ENCODE results near the gene SLC5A11. TPM values are rescaled to one million over a fixed set of nuclear protein-coding genes. Genes with fewer than 3 reads are reported as not detected.

Gene SLC5A11
- polyA plus RNA-seq, 1 donor (not counting 4 experiments of a cell fraction or from before 2014, with no cell fraction given): 0.07 TPM

DNA sequence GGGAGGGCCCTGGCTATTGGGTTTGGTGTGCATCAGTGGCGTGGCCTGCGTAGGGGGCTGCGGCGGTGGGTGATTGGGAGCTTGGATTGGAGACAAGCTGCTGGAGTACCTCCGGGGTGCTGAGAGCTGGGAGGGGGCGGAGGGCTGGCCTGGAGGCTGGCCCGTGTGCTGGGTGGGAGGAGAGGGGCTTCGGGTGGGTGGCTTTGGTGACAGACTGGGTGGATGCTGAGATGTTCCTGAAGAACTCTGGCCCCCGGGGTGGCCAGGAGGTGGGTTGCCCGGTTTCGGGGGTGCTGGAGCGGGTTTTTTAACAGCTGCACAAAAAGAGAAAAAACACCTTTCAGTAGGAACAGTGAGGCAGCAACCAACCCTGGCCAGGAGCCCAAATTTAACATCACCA lies 85.3 kb downstream of the SLC5A11 start:
- TF ChIP-seq, protein P1, sequence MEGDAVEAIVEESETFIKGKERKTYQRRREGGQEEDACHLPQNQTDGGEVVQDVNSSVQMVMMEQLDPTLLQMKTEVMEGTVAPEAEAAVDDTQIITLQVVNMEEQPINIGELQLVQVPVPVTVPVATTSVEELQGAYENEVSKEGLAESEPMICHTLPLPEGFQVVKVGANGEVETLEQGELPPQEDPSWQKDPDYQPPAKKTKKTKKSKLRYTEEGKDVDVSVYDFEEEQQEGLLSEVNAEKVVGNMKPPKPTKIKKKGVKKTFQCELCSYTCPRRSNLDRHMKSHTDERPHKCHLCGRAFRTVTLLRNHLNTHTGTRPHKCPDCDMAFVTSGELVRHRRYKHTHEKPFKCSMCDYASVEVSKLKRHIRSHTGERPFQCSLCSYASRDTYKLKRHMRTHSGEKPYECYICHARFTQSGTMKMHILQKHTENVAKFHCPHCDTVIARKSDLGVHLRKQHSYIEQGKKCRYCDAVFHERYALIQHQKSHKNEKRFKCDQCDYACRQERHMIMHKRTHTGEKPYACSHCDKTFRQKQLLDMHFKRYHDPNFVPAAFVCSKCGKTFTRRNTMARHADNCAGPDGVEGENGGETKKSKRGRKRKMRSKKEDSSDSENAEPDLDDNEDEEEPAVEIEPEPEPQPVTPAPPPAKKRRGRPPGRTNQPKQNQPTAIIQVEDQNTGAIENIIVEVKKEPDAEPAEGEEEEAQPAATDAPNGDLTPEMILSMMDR (optimal IDR thresholded peaks at IDR 0.05 in 1 of 3, IDR thresholded peaks at IDR 0.05 in 1 of 3, conservative IDR thresholded peaks at IDR 0.05 in 1 of 3; ENCODE audit: extremely low read depth in 1 of 3, insufficient read depth in 2 of 3, low read length in 3 of 3): no peak
- no peak for TF ChIP-seq EZH2 (IDR thresholded peaks at IDR 0.05; ENCODE audit: low read length)
- H3K27me3 ChIP-seq (ENCODE audit: control insufficient read depth, extremely low read depth, insufficient read depth, low read length): no peaks in the 10 kb centered on the region
- no peaks in the 10 kb centered on the region for H3K4me1 ChIP-seq (ENCODE audit: control insufficient read depth, extremely low read depth, insufficient read depth, low read length)
- H3K79me2 ChIP-seq (ENCODE audit: control insufficient read depth, insufficient read depth, low read length): no peaks in the 10 kb centered on the region
- peaks cover 10 to 18% of the 10 kb centered on the region in 2 experiments for H3K36me3 ChIP-seq (ENCODE audit: control insufficient read depth in 2 of 2, extremely low read depth in 1 of 2, insufficient read depth in 2 of 2, low read length in 2 of 2)
- no peak overlapping the region for H3K27ac ChIP-seq (ENCODE audit: control insufficient read depth, insufficient read depth, low read length)
- no peaks in the 10 kb centered on the region for H3K9me3 ChIP-seq (ENCODE audit: control insufficient read depth, low read depth, low read length)
- FAIRE-seq: no peak
- no peaks in the 10 kb centered on the region for H3K9me1 ChIP-seq (ENCODE audit: control insufficient read depth, extremely low read depth, insufficient read depth, low read length)
- H4K20me1 ChIP-seq (ENCODE audit: control insufficient read depth, extremely low read depth, insufficient read depth, low read length): no peaks in the 10 kb centered on the region
- no peak overlapping the region for H3K4me3 ChIP-seq (ENCODE audit: control insufficient read depth in 2 of 3, extremely low read depth in 1 of 3, insufficient read depth in 2 of 3, low read depth in 1 of 3, low read length in 3 of 3)
- H3K9ac ChIP-seq (ENCODE audit: control insufficient read depth, extremely low read depth, insufficient read depth, low read length): no peak overlapping the region
- no peak overlapping the region for H2AFZ ChIP-seq (ENCODE audit: control insufficient read depth, low read length)
- no peak overlapping the region for H3K4me2 ChIP-seq (ENCODE audit: control insufficient read depth, extremely low read depth, insufficient read depth, low read depth, low read length)
- dilution Hi-C loops (cut with MboI; ENCODE audit: extremely low pct_ligation_motif_present, low sequenced_read_pairs): no loop called here
- no peak for DNase-seq (ENCODE audit: low read depth, low spot score)

DNA sequence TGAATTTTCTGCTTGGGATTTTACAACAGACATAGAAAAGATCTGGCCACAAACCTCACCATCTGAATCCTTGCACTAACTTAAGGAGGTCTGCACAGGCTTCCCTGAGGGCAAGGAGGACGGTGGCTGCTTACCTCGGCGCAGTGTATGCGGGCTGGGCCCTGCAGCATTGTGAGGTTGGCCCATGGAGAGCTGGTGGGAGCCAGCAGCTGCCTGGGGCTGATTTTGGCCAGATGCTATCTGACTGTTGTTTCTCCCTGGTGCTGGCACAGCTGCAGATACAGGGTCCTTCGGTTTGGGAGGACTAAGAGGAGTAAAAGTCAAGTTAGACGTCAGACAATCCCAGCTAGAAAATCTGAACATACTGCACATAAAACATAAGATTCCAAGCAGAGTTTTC lies 89.6 kb downstream of the SLC5A11 start:
- no peak for FAIRE-seq

More for the DNA sequence above, 89.6 kb downstream of the SLC5A11 start:
- H3K4me3 ChIP-seq (ENCODE audit: control insufficient read depth in 2 of 3, extremely low read depth in 1 of 3, insufficient read depth in 2 of 3, low read depth in 1 of 3, low read length in 3 of 3): no peak overlapping the region
- H3K79me2 ChIP-seq (ENCODE audit: control insufficient read depth, insufficient read depth, low read length): no peaks in the 10 kb centered on the region
- H3K4me1 ChIP-seq (ENCODE audit: control insufficient read depth, extremely low read depth, insufficient read depth, low read length): no peaks in the 10 kb centered on the region
- no peaks in the 10 kb centered on the region for H4K20me1 ChIP-seq (ENCODE audit: control insufficient read depth, extremely low read depth, insufficient read depth, low read length)
- peaks cover 5 to 16% of the 10 kb centered on the region in 2 experiments for H3K36me3 ChIP-seq (ENCODE audit: control insufficient read depth in 2 of 2, extremely low read depth in 1 of 2, insufficient read depth in 2 of 2, low read length in 2 of 2)
- H3K9me3 ChIP-seq (ENCODE audit: control insufficient read depth, low read depth, low read length): no peaks in the 10 kb centered on the region
- no peak overlapping the region for H3K4me2 ChIP-seq (ENCODE audit: control insufficient read depth, extremely low read depth, insufficient read depth, low read depth, low read length)
- no peaks in the 10 kb centered on the region for H3K9me1 ChIP-seq (ENCODE audit: control insufficient read depth, extremely low read depth, insufficient read depth, low read length)
- H2AFZ ChIP-seq (ENCODE audit: control insufficient read depth, low read length): no peak overlapping the region
- dilution Hi-C loops (cut with MboI; ENCODE audit: extremely low pct_ligation_motif_present, low sequenced_read_pairs): no loop called here
- DNase-seq (ENCODE audit: low read depth, low spot score): no peak
- no peak overlapping the region for H3K27ac ChIP-seq (ENCODE audit: control insufficient read depth, insufficient read depth, low read length)
- no peaks in the 10 kb centered on the region for H3K27me3 ChIP-seq (ENCODE audit: control insufficient read depth, extremely low read depth, insufficient read depth, low read length)
- no peak overlapping the region for H3K9ac ChIP-seq (ENCODE audit: control insufficient read depth, extremely low read depth, insufficient read depth, low read length)
- no peak for TF ChIP-seq EZH2 (IDR thresholded peaks at IDR 0.05; ENCODE audit: low read length)
- TF ChIP-seq, protein P1 (optimal IDR thresholded peaks at IDR 0.05 in 1 of 3, IDR thresholded peaks at IDR 0.05 in 1 of 3, conservative IDR thresholded peaks at IDR 0.05 in 1 of 3; ENCODE audit: extremely low read depth in 1 of 3, insufficient read depth in 2 of 3, low read length in 3 of 3): no peak

Data from keratinocyte (primary cell).